Measurements from ENCODE around the gene EIF1. TPM values are rescaled to one million over a fixed set of nuclear protein-coding genes. Genes with fewer than 3 reads are reported as not detected.

Gene EIF1
- polyA plus RNA-seq, 1 donor (not counting 4 experiments of a cell fraction or from before 2014, with no cell fraction given), result 308 TPM

GRCh38 chr17:41657936-41658335 lies 30.7 kb upstream of the EIF1 start:
- H2AFZ ChIP-seq (ENCODE audit: control insufficient read depth, low read length), result no peak overlapping the region
- H3K9me3 ChIP-seq (ENCODE audit: control insufficient read depth, low read depth, low read length), result no peaks in the 10 kb centered on the region
- peaks cover 2% of the 10 kb centered on the region for H3K9me1 ChIP-seq (ENCODE audit: control insufficient read depth, extremely low read depth, insufficient read depth, low read length)
- no peaks in the 10 kb centered on the region for H3K27me3 ChIP-seq (ENCODE audit: control insufficient read depth, extremely low read depth, insufficient read depth, low read length)
- H3K27ac ChIP-seq (ENCODE audit: control insufficient read depth, insufficient read depth, low read length), result peak overlapping the region; percentile 100
- H3K36me3 ChIP-seq (ENCODE audit: control insufficient read depth in 2 of 2, extremely low read depth in 1 of 2, insufficient read depth in 2 of 2, low read length in 2 of 2), result no peaks in the 10 kb centered on the region
- no peaks in the 10 kb centered on the region for H3K79me2 ChIP-seq (ENCODE audit: control insufficient read depth, insufficient read depth, low read length)
- peak overlapping the region; percentile 97 for H3K9ac ChIP-seq (ENCODE audit: control insufficient read depth, extremely low read depth, insufficient read depth, low read length)
- FAIRE-seq (peak; percentile 13), DNase-seq (ENCODE audit: low read depth, low spot score) (no peak)
- peak overlapping the region; percentile 9 for H3K4me2 ChIP-seq (ENCODE audit: control insufficient read depth, extremely low read depth, insufficient read depth, low read depth, low read length)
- peaks cover 88% of the 10 kb centered on the region for H3K4me1 ChIP-seq (ENCODE audit: control insufficient read depth, extremely low read depth, insufficient read depth, low read length)
- H3K4me3 ChIP-seq (ENCODE audit: control insufficient read depth in 2 of 3, extremely low read depth in 1 of 3, insufficient read depth in 2 of 3, low read depth in 1 of 3, low read length in 3 of 3), result no peak overlapping the region
- H4K20me1 ChIP-seq (ENCODE audit: control insufficient read depth, extremely low read depth, insufficient read depth, low read length), result no peaks in the 10 kb centered on the region
- dilution Hi-C loops (cut with MboI; ENCODE audit: extremely low pct_ligation_motif_present, low sequenced_read_pairs), result no loop called here
- TF ChIP-seq CTCF (optimal IDR thresholded peaks at IDR 0.05 in 1 of 3, IDR thresholded peaks at IDR 0.05 in 1 of 3, conservative IDR thresholded peaks at IDR 0.05 in 1 of 3; ENCODE audit: extremely low read depth in 1 of 3, insufficient read depth in 2 of 3, low read length in 3 of 3), result no peak
- no peak for TF ChIP-seq EZH2 (IDR thresholded peaks at IDR 0.05; ENCODE audit: low read length)

GRCh38 chr17:41658846-41659245 lies 29.8 kb upstream of the EIF1 start:
- Histone ChIP-seq H3K9me3 (ENCODE audit: control insufficient read depth, low read depth, low read length) (no peaks in the 10 kb centered on the region), H3K4me1 (ENCODE audit: control insufficient read depth, extremely low read depth, insufficient read depth, low read length) (peaks cover 88% of the 10 kb centered on the region), H3K27me3 (ENCODE audit: control insufficient read depth, extremely low read depth, insufficient read depth, low read length) (no peaks in the 10 kb centered on the region), H4K20me1 (ENCODE audit: control insufficient read depth, extremely low read depth, insufficient read depth, low read length) (no peaks in the 10 kb centered on the region), H3K9ac (ENCODE audit: control insufficient read depth, extremely low read depth, insufficient read depth, low read length) (peak overlapping the region; percentile 97), H3K36me3 (ENCODE audit: control insufficient read depth in 2 of 2, extremely low read depth in 1 of 2, insufficient read depth in 2 of 2, low read length in 2 of 2) (no peaks in the 10 kb centered on the region), H3K4me2 (ENCODE audit: control insufficient read depth, extremely low read depth, insufficient read depth, low read depth, low read length) (no peak overlapping the region), H3K4me3 (ENCODE audit: control insufficient read depth in 2 of 3, extremely low read depth in 1 of 3, insufficient read depth in 2 of 3, low read depth in 1 of 3, low read length in 3 of 3) (no peak overlapping the region), H3K79me2 (ENCODE audit: control insufficient read depth, insufficient read depth, low read length) (no peaks in the 10 kb centered on the region), H3K27ac (ENCODE audit: control insufficient read depth, insufficient read depth, low read length) (peak overlapping the region; percentile 100), H2AFZ (ENCODE audit: control insufficient read depth, low read length) (no peak overlapping the region), H3K9me1 (ENCODE audit: control insufficient read depth, extremely low read depth, insufficient read depth, low read length) (peaks cover 2% of the 10 kb centered on the region)
- no peak for DNase-seq (ENCODE audit: low read depth, low spot score)
- TF ChIP-seq CTCF (optimal IDR thresholded peaks at IDR 0.05 in 1 of 3, IDR thresholded peaks at IDR 0.05 in 1 of 3, conservative IDR thresholded peaks at IDR 0.05 in 1 of 3; ENCODE audit: extremely low read depth in 1 of 3, insufficient read depth in 2 of 3, low read length in 3 of 3), result no peak
- TF ChIP-seq EZH2 (IDR thresholded peaks at IDR 0.05; ENCODE audit: low read length), result no peak
- dilution Hi-C loops (cut with MboI; ENCODE audit: extremely low pct_ligation_motif_present, low sequenced_read_pairs), result no loop called here
- no peak for FAIRE-seq
